SU-DHL-6 (cell line): ENCODE measurements around the gene TWIST2.

ENCODE experiments used
- H2AFZ ChIP-seq: fragments of 200-600 bp; sonication (generic); 2 replicates; pipeline ENCODE4 v1.6.1; 2014; ENCODE audit warnings: low read depth, mild to moderate bottlenecking, moderate library complexity, mixed read lengths, antibody characterized with exemption, low read length; ENCODE audit not compliant: severe bottlenecking
- H3F3A ChIP-seq: fragments of 200-600 bp; shearing (Covaris generic); 2 replicates; pipeline ENCODE4 v1.6.0; 2016; ENCODE audit warnings: antibody characterized with exemption, mild to moderate bottlenecking; ENCODE audit not compliant: insufficient read depth
- H3K27ac ChIP-seq: fragments of 200-600 bp; sonication (generic); 2 replicates; pipeline ENCODE4 v1.5.1; 2016; ENCODE audit warnings: low read depth, mild to moderate bottlenecking, low read length, moderate library complexity, mixed read lengths
- H3K27me3 ChIP-seq: fragments of 200-600 bp; sonication (generic), shearing (Covaris generic); 2 replicates; pipeline ENCODE4 v1.6.0; 2014; ENCODE audit warnings: mild to moderate bottlenecking, low read length
- H3K36me3 ChIP-seq: fragments of 200-600 bp; sonication (generic); 2 replicates; pipeline ENCODE4 v1.6.1; 2014; ENCODE audit warnings: mild to moderate bottlenecking, low read length, mixed read lengths
- H3K4me2 ChIP-seq: fragments of 300-600, 200-600 bp; shearing (Covaris generic), sonication (generic); 2 replicates; pipeline ENCODE4 v1.6.0; 2014; ENCODE audit warnings: low read length, low read depth, mild to moderate bottlenecking; ENCODE audit not compliant: poor library complexity, severe bottlenecking
- H3K4me3 ChIP-seq: fragments of 200-600 bp; sonication (generic); 2 replicates; pipeline ENCODE4 v1.5.1; 2014; ENCODE audit warnings: antibody characterized with exemption, low read length, mild to moderate bottlenecking, mixed read lengths; ENCODE audit not compliant: insufficient read depth, poor library complexity, severe bottlenecking
- H3K79me2 ChIP-seq: fragments of 200-600 bp; sonication (generic); 2 replicates; pipeline ENCODE4 v1.6.1; 2014; ENCODE audit warnings: mild to moderate bottlenecking, low read length, moderate library complexity; ENCODE audit not compliant: insufficient read depth
- H3K9ac ChIP-seq: fragments of 200-600 bp; sonication (generic); 2 replicates; pipeline ENCODE4 v1.7.0; 2014; ENCODE audit warnings: mild to moderate bottlenecking, low read length
- H3K9me2 ChIP-seq: fragments of 200-600 bp; sonication (generic); replicated peaks from 2 replicates; pipeline ENCODE4 v1.6.1; 2014; ENCODE audit warnings: low read length; ENCODE audit not compliant: insufficient read depth
- H3K9me3 ChIP-seq: fragments of 200-600 bp; sonication (generic); 2 replicates; pipeline ENCODE4 v1.6.1; 2014; ENCODE audit warnings: low read length, mixed read lengths; ENCODE audit not compliant: insufficient read depth
- H4K20me1 ChIP-seq: fragments of 200-600 bp; sonication (generic); 2 replicates; pipeline ENCODE4 v1.6.1; 2014; ENCODE audit warnings: low read depth, mild to moderate bottlenecking, antibody characterized with exemption, low read length, moderate library complexity, mixed read lengths
- EZH2phosphoT487 ChIP-seq: fragments of 200-600 bp; sonication (generic), shearing (Covaris generic); conservative IDR thresholded peaks from 2 replicates; pipeline ENCODE4 v1.6.1; 2018; ENCODE audit warnings: mild to moderate bottlenecking, antibody characterized with exemption, low read length, moderate library complexity, mixed read lengths
- TF ChIP-seq, protein P1 (sequence below): fragments of 200-600 bp; sonication (generic); IDR thresholded peaks from one replicate; pipeline ENCODE4 v1.5.1; 2017; ENCODE audit warnings: antibody characterized with exemption, mild to moderate bottlenecking, low read length, moderate library complexity; ENCODE audit not compliant: insufficient read depth, poor library complexity, severe bottlenecking

Gene TWIST2

DNA sequence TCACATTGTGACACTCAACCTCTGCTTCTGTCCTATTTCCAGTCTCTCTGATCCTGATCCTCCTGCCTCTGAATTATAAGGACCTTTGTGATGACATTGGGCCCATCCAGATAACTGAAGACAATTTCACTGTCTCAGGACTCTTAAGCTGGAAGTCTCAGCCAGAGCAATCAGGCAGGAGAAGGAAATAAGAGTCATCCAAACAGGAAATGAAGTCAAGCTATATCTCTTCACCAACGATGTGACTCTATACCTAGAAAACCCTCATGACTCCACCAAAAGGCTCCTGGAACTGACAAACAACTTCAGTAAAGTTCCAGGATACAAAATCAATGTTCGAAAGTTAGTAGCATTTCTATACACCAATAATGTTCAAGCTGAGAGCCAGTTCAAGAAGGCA is 29.3 kb upstream of the TWIST2 start:
- no peak overlapping the region for H2AFZ ChIP-seq
- H3K9me2 ChIP-seq = no peaks in the 10 kb centered on the region
- no peaks in the 10 kb centered on the region for H3K36me3 ChIP-seq
- TF ChIP-seq EZH2phosphoT487 = no peak
- TF ChIP-seq, protein P1, sequence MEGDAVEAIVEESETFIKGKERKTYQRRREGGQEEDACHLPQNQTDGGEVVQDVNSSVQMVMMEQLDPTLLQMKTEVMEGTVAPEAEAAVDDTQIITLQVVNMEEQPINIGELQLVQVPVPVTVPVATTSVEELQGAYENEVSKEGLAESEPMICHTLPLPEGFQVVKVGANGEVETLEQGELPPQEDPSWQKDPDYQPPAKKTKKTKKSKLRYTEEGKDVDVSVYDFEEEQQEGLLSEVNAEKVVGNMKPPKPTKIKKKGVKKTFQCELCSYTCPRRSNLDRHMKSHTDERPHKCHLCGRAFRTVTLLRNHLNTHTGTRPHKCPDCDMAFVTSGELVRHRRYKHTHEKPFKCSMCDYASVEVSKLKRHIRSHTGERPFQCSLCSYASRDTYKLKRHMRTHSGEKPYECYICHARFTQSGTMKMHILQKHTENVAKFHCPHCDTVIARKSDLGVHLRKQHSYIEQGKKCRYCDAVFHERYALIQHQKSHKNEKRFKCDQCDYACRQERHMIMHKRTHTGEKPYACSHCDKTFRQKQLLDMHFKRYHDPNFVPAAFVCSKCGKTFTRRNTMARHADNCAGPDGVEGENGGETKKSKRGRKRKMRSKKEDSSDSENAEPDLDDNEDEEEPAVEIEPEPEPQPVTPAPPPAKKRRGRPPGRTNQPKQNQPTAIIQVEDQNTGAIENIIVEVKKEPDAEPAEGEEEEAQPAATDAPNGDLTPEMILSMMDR = no peak
- no peaks in the 10 kb centered on the region for H3F3A ChIP-seq
- no peak overlapping the region for H3K9ac ChIP-seq
- H4K20me1 ChIP-seq = no peaks in the 10 kb centered on the region
- H3K9me3 ChIP-seq = no peaks in the 10 kb centered on the region
- no peak overlapping the region for H3K27ac ChIP-seq
- no peaks in the 10 kb centered on the region for H3K27me3 ChIP-seq
- H3K4me3 ChIP-seq = no peak overlapping the region
- H3K4me2 ChIP-seq = no peak overlapping the region
- no peaks in the 10 kb centered on the region for H3K79me2 ChIP-seq

DNA sequence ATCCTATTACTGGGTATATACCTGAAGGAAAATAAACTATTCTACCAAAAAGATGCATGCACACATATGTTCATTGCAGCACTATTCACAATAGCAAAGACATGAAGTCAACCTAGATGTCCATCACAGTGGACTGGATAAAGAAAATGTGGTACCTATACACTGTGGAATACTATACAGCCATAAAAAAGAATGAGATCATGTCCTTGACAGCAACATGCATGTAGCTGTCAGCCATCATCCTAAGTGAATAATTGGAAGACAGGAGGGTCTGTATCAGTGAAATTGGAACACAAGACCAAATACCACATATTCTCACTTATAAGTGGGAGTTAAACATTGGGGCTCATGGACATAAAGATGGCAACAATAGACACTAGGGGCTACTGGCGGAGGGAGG is 27.7 kb upstream of the TWIST2 start:
- H4K20me1 ChIP-seq = no peaks in the 10 kb centered on the region
- no peak overlapping the region for H3K4me2 ChIP-seq
- no peaks in the 10 kb centered on the region for H3K79me2 ChIP-seq
- H3K27ac ChIP-seq = no peak overlapping the region
- H3K27me3 ChIP-seq = no peaks in the 10 kb centered on the region
- no peak overlapping the region for H2AFZ ChIP-seq
- H3F3A ChIP-seq = no peaks in the 10 kb centered on the region
- H3K9me2 ChIP-seq = no peaks in the 10 kb centered on the region
- no peak overlapping the region for H3K9ac ChIP-seq
- no peaks in the 10 kb centered on the region for H3K9me3 ChIP-seq
- TF ChIP-seq, protein P1 = no peak
- no peak for TF ChIP-seq EZH2phosphoT487
- no peaks in the 10 kb centered on the region for H3K36me3 ChIP-seq
- H3K4me3 ChIP-seq = no peak overlapping the region

DNA sequence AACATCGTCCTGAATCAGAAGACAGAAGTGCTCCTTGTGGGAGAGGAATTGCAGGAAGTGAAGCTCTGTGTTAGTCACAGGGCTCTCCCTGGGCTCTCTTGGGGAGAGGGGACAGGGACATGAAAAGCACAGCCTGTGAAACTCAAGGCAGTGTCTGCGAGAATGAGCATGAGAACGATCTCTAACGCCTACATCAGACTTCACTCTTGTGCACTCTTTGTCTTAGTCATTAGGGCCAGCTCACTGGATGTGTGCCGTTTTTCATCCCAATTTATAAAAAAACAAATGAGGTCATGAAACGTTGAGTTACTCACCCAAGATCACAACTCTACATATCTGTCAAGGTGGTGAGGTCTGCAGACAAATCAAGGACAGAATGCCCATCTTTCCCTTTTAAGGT is 27.0 kb upstream of the TWIST2 start:
- H3K9me2 ChIP-seq = no peaks in the 10 kb centered on the region
- H4K20me1 ChIP-seq = no peaks in the 10 kb centered on the region
- H3K79me2 ChIP-seq = no peaks in the 10 kb centered on the region
- no peak overlapping the region for H2AFZ ChIP-seq
- H3K9me3 ChIP-seq = no peaks in the 10 kb centered on the region
- no peaks in the 10 kb centered on the region for H3K27me3 ChIP-seq
- H3K4me2 ChIP-seq = no peak overlapping the region
- no peak overlapping the region for H3K27ac ChIP-seq
- H3K4me3 ChIP-seq = no peak overlapping the region
- no peaks in the 10 kb centered on the region for H3K36me3 ChIP-seq
- no peaks in the 10 kb centered on the region for H3F3A ChIP-seq
- no peak for TF ChIP-seq EZH2phosphoT487
- TF ChIP-seq, protein P1 = no peak
- H3K9ac ChIP-seq = no peak overlapping the region
